OCI-LY1 (cell line): ENCODE results near the gene ZMIZ1.

Experiments used
- H2AFZ ChIP-seq: fragments of 200-600 bp; sonication (generic), shearing (Covaris generic); 2 replicates; pipeline ENCODE4 v1.6.0; 2014; ENCODE audit warnings: antibody characterized with exemption, mild to moderate bottlenecking, low read length
- H3F3A ChIP-seq: fragments of 200-600 bp; sonication (generic), shearing (Covaris generic); 2 replicates; pipeline ENCODE4 v1.6.0; 2014; ENCODE audit warnings: mild to moderate bottlenecking, antibody characterized with exemption, low read length, moderate library complexity; ENCODE audit not compliant: insufficient read depth
- H3K27ac ChIP-seq: fragments of 200-600 bp; sonication (generic); 2 replicates; pipeline ENCODE4 v1.5.1; 2014; ENCODE audit warnings: low read length, mixed run types, mild to moderate bottlenecking, low read depth; ENCODE audit not compliant: poor library complexity, severe bottlenecking
- H3K27me3 ChIP-seq: fragments of 200-600 bp; sonication (generic); 2 replicates; pipeline ENCODE4 v1.6.0; 2014; ENCODE audit warnings: antibody characterized with exemption, mild to moderate bottlenecking, low read length, moderate library complexity; ENCODE audit not compliant: insufficient read depth
- H3K36me3 ChIP-seq: fragments of 200-600 bp; sonication (generic); 2 replicates; pipeline ENCODE4 v1.6.1; 2014; ENCODE audit warnings: mild to moderate bottlenecking, antibody characterized with exemption, low read length, moderate library complexity, mixed read lengths; ENCODE audit not compliant: insufficient read depth
- H3K4me1 ChIP-seq: fragments of 200-600 bp; sonication (generic); 2 replicates; pipeline ENCODE4 v1.5.1; 2014; ENCODE audit warnings: mild to moderate bottlenecking, low read length, moderate library complexity; ENCODE audit not compliant: insufficient read depth, severe bottlenecking
- H3K4me2 ChIP-seq: fragments of 200-600 bp; sonication (generic), shearing (Covaris generic); 2 replicates; pipeline ENCODE4 v1.6.1; 2014; ENCODE audit warnings: low read length
- H3K4me3 ChIP-seq: fragments of 200-600 bp; sonication (generic); 2 replicates; pipeline ENCODE4 v1.5.1; 2014; ENCODE audit warnings: low read length, low read depth, mild to moderate bottlenecking, mixed read lengths; ENCODE audit not compliant: poor library complexity, severe bottlenecking
- H3K79me2 ChIP-seq: fragments of 200-600 bp; shearing (Covaris generic); 2 replicates; pipeline ENCODE4 v1.6.1; 2016; ENCODE audit warnings: mixed run types, low read length, mixed read lengths; ENCODE audit not compliant: insufficient read depth
- H3K9ac ChIP-seq: fragments of 200-600 bp; sonication (generic), shearing (Covaris generic); 2 replicates; pipeline ENCODE4 v1.6.1; 2014; ENCODE audit warnings: mild to moderate bottlenecking, low read length, mixed read lengths
- H3K9me2 ChIP-seq: fragments of 200-600 bp; sonication (generic), shearing (Covaris generic); 2 replicates; pipeline ENCODE4 v1.6.1; 2014; ENCODE audit warnings: low read depth, mild to moderate bottlenecking, low read length, mixed read lengths
- H3K9me3 ChIP-seq: fragments of 200-600 bp; shearing (Covaris generic); 2 replicates; pipeline ENCODE4 v1.6.1; 2014; ENCODE audit warnings: low read length, mixed read lengths
- H4K20me1 ChIP-seq: fragments of 200-600 bp; sonication (generic), shearing (Covaris generic); 2 replicates; pipeline ENCODE4 v1.6.0; 2016; ENCODE audit warnings: mild to moderate bottlenecking, low read length; ENCODE audit not compliant: insufficient read depth
- CTCF ChIP-seq: fragments of 200-600 bp; sonication (generic), shearing (Covaris generic); IDR thresholded peaks from 2 replicates; pipeline ENCODE4 v1.5.1; 2017; ENCODE audit warnings: mild to moderate bottlenecking, antibody characterized with exemption, low read length, moderate library complexity, mixed read lengths
- EZH2 ChIP-seq: fragments of 200-600 bp; sonication (generic), shearing (Covaris generic); IDR thresholded peaks from 2 replicates; pipeline ENCODE4 v1.8.0; 2017; ENCODE audit warnings: borderline replicate concordance, mixed run types, mild to moderate bottlenecking, antibody characterized with exemption, low read length, moderate library complexity, mixed read lengths

The ZMIZ1 gene

DNA sequence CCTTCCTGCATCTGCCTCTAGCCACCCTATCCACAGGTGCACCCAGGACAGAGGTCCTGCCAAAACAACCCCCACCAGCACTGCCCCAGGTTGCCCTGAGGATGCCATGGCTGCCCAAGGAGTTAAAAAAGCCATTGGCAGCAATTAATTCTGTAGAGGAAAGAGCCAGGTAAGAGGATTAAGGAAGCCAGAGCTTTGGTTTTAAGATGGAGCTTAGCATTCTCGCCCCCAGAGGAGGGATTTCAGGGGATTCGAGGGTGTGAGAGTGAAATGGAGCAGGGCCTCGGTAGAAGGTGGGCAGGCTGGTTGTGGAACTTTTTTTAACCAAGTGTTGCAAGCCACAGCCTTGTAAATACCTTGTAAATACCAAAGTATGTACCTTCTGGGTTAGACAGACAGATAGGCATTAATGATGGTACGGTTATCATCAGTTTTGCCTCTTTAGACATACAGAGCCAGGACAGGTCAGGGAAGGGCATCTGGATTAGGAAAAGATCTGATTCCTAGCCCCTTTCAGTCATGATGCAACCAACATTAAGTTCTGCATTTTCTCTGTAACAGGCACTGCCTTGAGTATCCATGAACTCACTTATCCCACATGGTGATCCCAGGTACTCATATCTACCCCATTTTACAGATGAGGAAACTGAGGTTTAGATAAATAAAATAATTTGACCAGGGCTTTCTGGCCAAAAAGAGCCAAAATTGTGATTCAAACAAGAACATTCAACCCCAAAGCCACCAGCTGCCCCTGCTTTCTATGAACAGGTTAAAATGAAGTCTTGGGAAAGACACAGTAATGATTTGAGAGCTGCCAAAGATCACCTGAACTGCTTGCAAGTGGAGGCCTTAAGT is 157.9 kb downstream of the ZMIZ1 start:
- H3K36me3 ChIP-seq = no peaks in the 10 kb centered on the region
- no peak overlapping the region for H2AFZ ChIP-seq
- no peaks in the 10 kb centered on the region for H4K20me1 ChIP-seq

DNA sequence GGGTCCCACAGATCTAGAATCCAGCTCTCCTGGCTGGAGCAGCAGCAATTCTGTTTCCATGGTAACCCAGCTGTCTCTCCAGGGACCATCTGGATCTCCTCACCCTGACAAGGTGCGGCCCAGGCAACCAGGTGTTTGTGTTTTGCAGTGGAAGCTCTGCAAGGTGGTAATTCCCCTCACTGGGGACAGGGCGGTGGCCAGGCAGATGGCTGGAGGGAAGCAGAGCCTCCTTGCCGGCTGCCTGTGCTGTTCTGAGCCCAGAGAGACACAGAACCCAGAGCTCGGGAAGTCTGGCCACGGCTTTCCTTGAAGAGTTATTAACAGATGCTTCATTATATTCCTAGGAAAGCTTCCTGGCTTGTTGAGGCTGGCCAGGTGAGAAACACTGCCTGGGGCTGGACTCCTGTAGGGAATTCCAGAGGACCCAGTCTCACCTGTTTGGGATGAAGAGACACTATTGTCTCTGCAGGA is 160.3 kb downstream of the ZMIZ1 start:
- no peaks in the 10 kb centered on the region for H4K20me1 ChIP-seq
- H2AFZ ChIP-seq = no peak overlapping the region
- H3K27ac ChIP-seq = no peak overlapping the region
- H3K4me3 ChIP-seq = no peak overlapping the region
- H3K4me2 ChIP-seq = no peak overlapping the region
- no peaks in the 10 kb centered on the region for H3K9me3 ChIP-seq
- no peak overlapping the region for H3K9ac ChIP-seq
- no peaks in the 10 kb centered on the region for H3K4me1 ChIP-seq
- no peaks in the 10 kb centered on the region for H3K9me2 ChIP-seq
- no peaks in the 10 kb centered on the region for H3K36me3 ChIP-seq
- H3K79me2 ChIP-seq = no peaks in the 10 kb centered on the region
- no peaks in the 10 kb centered on the region for H3F3A ChIP-seq
- TF ChIP-seq CTCF (no peak), EZH2 (no peak)
- H3K27me3 ChIP-seq = no peaks in the 10 kb centered on the region

More for the DNA sequence above, 157.9 kb downstream of the ZMIZ1 start:
- Histone ChIP-seq H3K9me2 (no peaks in the 10 kb centered on the region), H3K4me2 (no peak overlapping the region), H3K4me3 (no peak overlapping the region), H3K9ac (no peak overlapping the region), H3K27ac (no peak overlapping the region), H3K9me3 (no peaks in the 10 kb centered on the region), H3K79me2 (no peaks in the 10 kb centered on the region), H3K27me3 (no peaks in the 10 kb centered on the region), H3K4me1 (no peaks in the 10 kb centered on the region), H3F3A (no peaks in the 10 kb centered on the region)
- TF ChIP-seq EZH2 = no peak
- TF ChIP-seq CTCF = no peak

DNA sequence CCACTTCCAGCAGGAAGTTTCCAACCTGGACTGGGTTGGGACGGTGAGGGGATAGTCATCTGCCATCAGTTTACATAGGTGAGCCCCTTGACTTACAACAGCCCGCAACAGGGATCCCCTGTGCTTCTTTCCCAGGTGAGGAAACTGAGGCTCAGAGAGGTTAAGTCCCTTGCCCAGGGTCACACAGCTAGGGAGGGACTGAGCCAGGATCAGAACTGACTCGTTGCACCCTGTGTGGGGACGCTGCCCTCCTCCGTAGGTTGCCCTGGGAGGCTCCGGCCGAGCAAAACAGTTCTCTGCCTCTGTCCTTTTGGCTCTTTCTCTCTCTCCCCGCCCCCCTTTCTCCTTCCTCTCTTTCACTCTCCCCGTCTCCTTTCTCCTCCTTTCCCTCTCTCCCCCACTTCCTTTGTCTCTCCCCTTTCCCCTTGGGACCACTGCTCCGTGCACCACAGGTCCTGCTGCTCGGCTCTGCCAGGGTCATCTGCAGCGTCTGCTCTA is 161.1 kb downstream of the ZMIZ1 start:
- no peaks in the 10 kb centered on the region for H3K36me3 ChIP-seq

More for the DNA sequence above, 161.1 kb downstream of the ZMIZ1 start:
- Histone ChIP-seq H3K79me2 (no peaks in the 10 kb centered on the region), H3K4me1 (no peaks in the 10 kb centered on the region), H3K9me3 (no peaks in the 10 kb centered on the region), H2AFZ (no peak overlapping the region), H3K4me2 (no peak overlapping the region), H3K9ac (no peak overlapping the region), H3K4me3 (no peak overlapping the region), H3K9me2 (no peaks in the 10 kb centered on the region), H4K20me1 (no peaks in the 10 kb centered on the region), H3K27me3 (no peaks in the 10 kb centered on the region), H3K27ac (no peak overlapping the region), H3F3A (no peaks in the 10 kb centered on the region)
- TF ChIP-seq CTCF = no peak
- no peak for TF ChIP-seq EZH2
